Activated CD8-positive, alpha-beta memory T cell treated with anti-CD3 and anti-CD28 coated beads, Interleukin-2, amount 50 U/mL, for 24 hours (primary cell): ENCODE results near the gene CACTIN.
"Not testable (repeated sequence)": the region's sequence is repeated elsewhere in the genome, so short reads cannot be mapped to it uniquely, and the experiment has no call there.

Experiments
- DNase-seq: peaks from one replicate; pipeline ENCODE4 v3.0.0-alpha.2; 2020; ENCODE audit errors: extremely low read depth

Gene CACTIN

GRCh38 chr19:3570042-3570441 is 56.5 kb downstream of the CACTIN start:
- DNase-seq, result not testable (repeated sequence)

- no peak for DNase-seq
Measured at GRCh38 chr19:3565139-3565538, 61.5 kb downstream of the CACTIN start.

GRCh38 chr19:3563709-3564524 is 62.7 kb downstream of the CACTIN start:
- no peak for DNase-seq
